Measurements from ENCODE around the gene WDR55.
"Not testable (repeated sequence)": the region's sequence is repeated elsewhere in the genome, so short reads cannot be mapped to it uniquely, and the experiment has no call there.

The WDR55 gene, protein sequence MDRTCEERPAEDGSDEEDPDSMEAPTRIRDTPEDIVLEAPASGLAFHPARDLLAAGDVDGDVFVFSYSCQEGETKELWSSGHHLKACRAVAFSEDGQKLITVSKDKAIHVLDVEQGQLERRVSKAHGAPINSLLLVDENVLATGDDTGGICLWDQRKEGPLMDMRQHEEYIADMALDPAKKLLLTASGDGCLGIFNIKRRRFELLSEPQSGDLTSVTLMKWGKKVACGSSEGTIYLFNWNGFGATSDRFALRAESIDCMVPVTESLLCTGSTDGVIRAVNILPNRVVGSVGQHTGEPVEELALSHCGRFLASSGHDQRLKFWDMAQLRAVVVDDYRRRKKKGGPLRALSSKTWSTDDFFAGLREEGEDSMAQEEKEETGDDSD

DNA sequence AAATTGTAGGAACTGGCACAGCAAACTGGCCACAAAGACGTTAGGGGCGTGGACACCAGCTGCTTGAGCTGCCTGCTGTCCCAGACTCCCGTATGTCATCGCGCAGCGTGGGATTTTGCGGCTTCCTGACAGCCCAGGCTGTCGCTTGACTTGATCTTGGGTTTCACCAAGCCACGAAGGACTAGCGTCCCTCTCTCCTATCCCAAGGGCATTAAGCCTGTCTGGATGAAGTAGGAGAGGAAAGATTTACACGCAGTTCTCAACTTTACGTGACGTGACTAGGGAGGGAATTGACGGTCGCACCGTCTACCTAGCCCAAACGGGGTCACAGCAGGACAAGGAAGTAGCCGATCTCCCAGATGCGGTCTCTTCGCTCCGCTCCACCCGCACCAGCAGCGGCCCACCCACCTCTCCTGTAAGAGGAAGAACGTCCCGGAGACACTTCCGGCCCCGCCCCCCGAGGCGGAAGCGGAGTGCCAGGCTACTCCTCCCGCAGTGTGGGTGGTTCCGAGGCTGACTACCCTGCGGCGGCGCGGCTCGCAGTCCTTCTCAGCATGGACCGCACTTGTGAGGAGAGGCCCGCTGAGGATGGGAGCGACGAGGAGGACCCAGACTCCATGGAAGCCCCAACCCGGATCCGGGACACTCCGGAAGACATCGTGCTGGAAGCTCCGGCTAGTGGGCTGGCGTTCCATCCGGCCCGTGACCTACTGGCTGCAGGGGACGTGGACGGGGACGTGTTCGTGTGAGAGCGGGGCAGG is at the start of gene WDR55:
Gene WDR55 (plus strand): TSS at position 546 of the 761 bp plus-strand sequence. CDS start 9 bp downstream, at position 555.
- DNase-seq (ENCODE audit: low read depth in 2 of 2, low spot score in 1 of 2): peak; percentile 89 to 93

DNA sequence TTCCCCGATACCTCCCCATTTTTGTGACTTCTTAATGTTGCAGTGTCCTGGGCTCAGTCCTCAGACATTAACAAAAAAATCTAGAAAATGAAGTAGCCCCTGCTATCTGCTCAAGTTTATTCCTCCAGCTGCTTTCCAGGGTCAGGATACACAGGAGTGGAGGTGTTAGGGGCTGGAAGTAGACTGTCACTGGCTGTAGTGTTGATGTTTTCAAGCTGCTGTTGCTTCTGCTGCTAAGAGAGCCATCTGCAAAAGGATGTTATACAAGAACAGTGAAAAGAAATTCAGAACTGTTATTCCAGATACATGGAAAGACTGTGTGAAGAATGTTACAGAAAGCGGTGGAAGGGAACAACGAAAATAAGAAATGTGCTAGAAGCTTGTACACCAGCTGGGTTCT is 42.4 kb upstream of the WDR55 start:
- no peak for DNase-seq (ENCODE audit: low read depth in 2 of 2, low spot score in 1 of 2)

- not testable (repeated sequence) for DNase-seq (ENCODE audit: low read depth in 2 of 2, low spot score in 1 of 2)
Observed at GRCh38 chr5:140623061-140623460, 41.6 kb upstream of the WDR55 start.

DNA sequence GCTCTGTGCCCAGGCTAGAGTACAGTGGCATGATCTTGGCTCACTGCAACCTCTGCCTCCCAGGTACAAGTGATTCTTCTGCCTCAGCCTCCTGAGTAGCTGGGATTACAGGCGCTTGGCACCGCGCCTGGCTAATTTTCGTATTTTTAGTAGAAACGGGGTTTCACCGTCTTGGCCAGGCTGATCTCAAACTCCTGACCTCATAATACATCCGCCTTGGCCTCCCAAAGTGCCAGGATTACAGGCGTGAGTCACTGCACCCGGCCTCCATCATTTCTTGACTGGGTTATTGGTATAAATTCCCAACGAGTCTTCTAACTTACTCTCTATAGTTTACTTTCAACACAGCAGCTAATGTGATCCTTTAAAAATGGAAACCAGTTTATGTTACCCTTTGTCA is 39.8 kb upstream of the WDR55 start:
- not testable (repeated sequence) for DNase-seq (ENCODE audit: low read depth in 2 of 2, low spot score in 1 of 2)

- no peak for DNase-seq (ENCODE audit: low read depth in 2 of 2, low spot score in 1 of 2)
Observed at GRCh38 chr5:140627972-140628371, 36.7 kb upstream of the WDR55 start.

GRCh38 chr5:140628711-140629110 is 36.0 kb upstream of the WDR55 start:
- no peak for DNase-seq (ENCODE audit: low read depth in 2 of 2, low spot score in 1 of 2)

DNA sequence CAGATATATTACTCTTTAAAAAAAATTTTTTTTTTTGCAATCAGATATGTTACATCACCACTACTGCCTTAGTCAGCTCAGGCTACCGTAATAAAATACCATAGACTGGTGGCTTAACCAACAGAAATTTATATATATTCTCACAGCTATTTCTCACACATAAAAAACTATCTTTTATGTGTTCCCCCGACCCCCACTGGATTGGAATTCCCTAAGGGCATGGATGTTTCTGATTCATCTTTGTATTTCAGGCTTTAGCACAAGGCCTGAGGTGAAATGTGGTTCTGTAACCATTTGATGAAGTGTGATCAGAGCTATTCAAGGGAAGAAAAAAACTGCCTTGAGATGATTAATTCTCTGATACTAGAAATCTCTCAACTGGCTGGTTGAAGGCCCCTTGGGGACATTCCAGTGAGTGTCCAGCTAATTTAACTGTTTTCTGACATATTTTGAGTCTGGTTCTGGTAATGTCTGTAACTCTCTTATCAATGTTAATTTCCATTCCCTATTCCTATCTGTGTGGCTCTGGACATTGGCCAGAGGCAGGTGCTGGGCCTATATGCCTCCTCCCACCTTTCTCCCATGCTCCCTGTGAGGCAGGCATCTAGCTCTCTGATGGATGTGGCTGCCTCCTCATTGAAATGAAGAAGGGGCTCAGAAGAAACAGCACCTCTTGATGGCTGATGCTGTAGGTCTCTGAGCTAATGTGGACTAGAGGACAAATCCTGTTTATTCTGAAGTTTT is 34.2 kb upstream of the WDR55 start:
- DNase-seq (ENCODE audit: low read depth in 2 of 2, low spot score in 1 of 2): no peak

GRCh38 chr5:140631036-140631417 is 33.7 kb upstream of the WDR55 start:
- DNase-seq (ENCODE audit: low read depth in 2 of 2, low spot score in 1 of 2): no peak

DNA sequence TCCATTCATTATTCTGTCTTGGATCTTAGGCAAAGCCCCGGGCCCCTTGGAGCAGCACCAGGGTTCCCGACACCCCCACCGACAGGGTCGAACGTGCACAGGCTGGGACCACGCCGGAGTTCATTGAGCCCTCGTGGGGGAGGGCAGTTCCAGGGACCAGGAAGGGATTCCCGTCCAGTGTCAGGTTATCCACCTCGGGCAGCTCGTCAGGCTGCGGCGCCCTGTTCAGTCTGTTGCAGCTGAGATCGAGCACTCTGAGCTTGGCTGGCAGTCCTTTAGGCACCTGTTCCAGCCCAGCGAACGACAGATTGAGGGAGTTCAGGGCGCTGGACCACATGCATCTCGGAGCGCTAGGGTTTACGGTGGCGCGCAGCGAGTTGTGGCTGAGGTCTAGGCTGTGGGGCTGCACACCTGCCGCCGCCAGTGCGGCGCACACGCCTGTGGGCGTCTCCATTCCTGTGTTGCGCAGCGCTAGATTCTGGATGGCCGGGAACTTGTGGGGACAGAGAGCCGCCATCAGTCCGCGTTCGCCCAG is 32.8 kb upstream of the WDR55 start:
- no peak for DNase-seq (ENCODE audit: low read depth in 2 of 2, low spot score in 1 of 2)

- DNase-seq (ENCODE audit: low read depth in 2 of 2, low spot score in 1 of 2): no peak
Observed at GRCh38 chr5:140632366-140633020, 32.2 kb upstream of the WDR55 start.

DNA sequence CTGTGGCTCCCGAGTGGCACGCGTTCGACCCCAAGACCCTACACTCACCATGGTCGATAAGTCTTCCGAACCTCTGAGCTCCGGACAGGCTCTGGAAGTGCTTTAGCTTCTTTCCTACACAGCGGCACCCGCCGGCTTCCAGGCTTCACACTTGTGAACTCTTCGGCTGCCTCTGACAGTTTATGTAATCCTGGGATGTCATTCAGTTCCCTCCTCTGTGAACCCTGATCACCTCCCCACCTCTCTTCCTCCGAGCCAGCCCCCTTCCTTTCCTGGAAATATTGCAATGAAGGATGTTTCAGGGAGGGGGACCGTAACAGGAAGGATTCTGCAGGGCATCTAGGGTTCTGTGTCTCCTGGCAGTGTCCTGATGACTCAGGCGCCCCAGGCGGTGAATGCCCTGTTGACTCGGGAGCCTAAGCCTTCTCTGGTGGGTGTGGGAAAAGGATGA is 31.7 kb upstream of the WDR55 start, which contains the start of gene CD14:
Gene CD14 (minus strand): TSS at position 155 of the 451 bp plus-strand sequence. CDS start 104 bp downstream, at position 51.
- no peak for DNase-seq (ENCODE audit: low read depth in 2 of 2, low spot score in 1 of 2)

- no peak for DNase-seq (ENCODE audit: low read depth in 2 of 2, low spot score in 1 of 2)
Observed at GRCh38 chr5:140633501-140633900, 31.2 kb upstream of the WDR55 start.

DNA sequence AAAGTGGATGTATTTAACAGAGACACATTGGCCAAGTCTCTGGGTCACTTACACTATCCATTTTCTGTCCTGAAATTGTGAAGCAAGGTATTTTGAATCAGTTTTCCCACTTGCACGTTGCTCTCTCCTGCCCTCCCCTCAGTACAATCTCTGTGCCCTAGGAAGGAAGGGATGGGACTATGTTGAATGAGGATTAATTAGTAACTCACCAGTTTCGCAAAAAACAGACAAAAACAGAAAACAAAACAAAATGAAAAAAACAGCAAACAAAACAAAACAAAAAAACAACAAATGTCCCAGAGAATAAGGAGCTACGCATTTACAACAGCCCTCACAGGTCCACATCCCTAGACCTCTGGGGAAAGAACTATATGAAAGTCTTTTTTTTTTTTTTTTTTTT is 30.6 kb upstream of the WDR55 start:
- DNase-seq (ENCODE audit: low read depth in 2 of 2, low spot score in 1 of 2): no peak

DNA sequence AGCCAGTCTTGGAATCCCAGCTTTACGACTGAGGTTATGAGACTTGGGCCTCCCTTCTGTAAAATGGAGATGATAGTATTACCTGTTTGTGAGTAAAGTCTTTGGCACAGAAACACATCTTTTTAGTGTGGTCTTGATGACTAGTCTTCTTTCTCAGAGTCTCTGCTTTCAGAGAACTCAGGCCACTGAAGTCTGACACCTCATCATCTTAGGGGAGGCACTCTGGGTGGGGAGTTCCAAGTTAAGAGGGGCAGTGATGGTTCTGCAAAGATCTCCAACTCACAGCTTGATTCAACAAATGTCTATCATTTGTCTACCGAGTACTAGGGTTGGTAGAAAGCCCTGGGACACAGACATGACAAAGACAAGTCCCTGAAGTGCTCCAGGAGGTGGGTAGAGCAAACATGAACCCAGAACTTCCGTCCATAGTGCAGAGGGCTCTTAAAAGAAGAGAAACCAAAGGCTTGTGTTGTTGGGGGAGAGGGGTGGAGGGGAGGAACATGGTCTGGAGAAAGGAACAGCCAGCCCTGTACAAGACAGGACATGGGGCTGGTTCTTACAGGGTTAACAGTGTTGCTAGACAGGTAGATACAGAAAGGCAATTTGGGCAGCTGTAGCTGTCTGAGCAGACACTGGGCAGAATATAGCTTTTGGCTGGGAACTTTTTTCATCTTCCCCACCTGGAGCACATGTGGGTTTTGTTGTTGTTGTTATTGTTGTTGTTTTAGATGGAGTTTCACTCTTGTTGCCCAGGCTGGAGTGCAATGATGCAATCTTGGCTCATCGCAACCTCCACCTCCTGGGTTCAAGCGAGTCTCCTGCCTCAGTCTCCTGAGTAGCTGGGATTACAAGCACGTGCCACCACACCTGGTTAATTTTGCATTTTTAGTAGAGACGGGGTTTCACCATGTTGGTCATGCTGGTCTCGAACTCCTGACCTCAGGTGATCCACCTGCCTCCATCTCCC is 29.1 kb upstream of the WDR55 start:
- no peak for DNase-seq (ENCODE audit: low read depth in 2 of 2, low spot score in 1 of 2)

GRCh38 chr5:140637371-140638100 is 27.2 kb upstream of the WDR55 start:
- DNase-seq (ENCODE audit: low read depth in 2 of 2, low spot score in 1 of 2): no peak

DNA sequence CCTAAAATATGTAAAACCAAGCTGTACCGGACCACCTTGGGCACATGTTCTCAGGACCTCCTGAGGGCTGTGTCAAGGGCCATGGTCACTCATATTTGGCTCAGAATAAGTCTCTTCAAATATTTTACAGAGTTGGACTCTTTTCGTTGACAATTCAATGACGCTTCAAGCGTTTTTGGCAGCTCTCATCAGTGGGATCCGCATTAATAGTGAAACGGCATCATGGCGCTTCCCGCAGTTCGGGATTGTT is 25.9 kb upstream of the WDR55 start:
- DNase-seq (ENCODE audit: low read depth in 2 of 2, low spot score in 1 of 2): not testable (repeated sequence)

GRCh38 chr5:140639148-140639981 is 25.3 kb upstream of the WDR55 start, which contains the start of gene TMCO6:
Gene TMCO6 (plus strand): TSS chr5:140639451. CDS start chr5:140639528, 77 bp downstream.
- peak; percentile 92 to 95 for DNase-seq (ENCODE audit: low read depth in 2 of 2, low spot score in 1 of 2)

- no peak for DNase-seq (ENCODE audit: low read depth in 2 of 2, low spot score in 1 of 2)
Observed at GRCh38 chr5:140641716-140642115, 23.0 kb upstream of the WDR55 start.
